OCI-LY3 (cell line): Measurements from ENCODE around the gene CYSRT1.

Experiments used
- H2AFZ ChIP-seq: fragments of 200-600, 300-600 bp; shearing (Covaris generic); 2 replicates; pipeline ENCODE4 v1.6.0; 2014; ENCODE audit warnings: antibody characterized with exemption, low read depth, low read length
- H3K27ac ChIP-seq: fragments of 200-600, 300-600 bp; sonication (generic); 2 replicates; pipeline ENCODE4 v1.5.1; 2014; ENCODE audit warnings: mild to moderate bottlenecking, low read length, moderate library complexity, mixed read lengths
- H3K27me3 ChIP-seq: fragments of 200-600, 300-600 bp; sonication (generic); 2 replicates; pipeline ENCODE4 v1.6.1; 2014; ENCODE audit warnings: low read depth, low read length, mixed read lengths
- H3K36me3 ChIP-seq: fragments of 200-600, 300-600 bp; sonication (generic); replicated peaks from 2 replicates; pipeline ENCODE3; 2014; ENCODE audit warnings: low read depth, low read length, mixed read lengths
- H3K4me1 ChIP-seq: fragments of 300-600, 200-600 bp; sonication (generic); 2 replicates; pipeline ENCODE4 v1.6.1; 2014; ENCODE audit warnings: low read length, mixed read lengths
- H3K4me2 ChIP-seq: fragments of 200-600, 300-600 bp; sonication (generic); 2 replicates; pipeline ENCODE4 v1.6.1; 2014; ENCODE audit warnings: low read length, mixed read lengths
- H3K4me3 ChIP-seq: fragments of 300-600, 200-600 bp; sonication (generic); 2 replicates; pipeline ENCODE4 v1.5.1; 2014; ENCODE audit warnings: antibody characterized with exemption, mild to moderate bottlenecking, low read length, moderate library complexity
- H3K79me2 ChIP-seq: fragments of 300-600, 200-600 bp; shearing (Covaris generic); 2 replicates; pipeline ENCODE4 v1.6.1; 2014; ENCODE audit warnings: mild to moderate bottlenecking, low read length, mixed read lengths
- H3K9ac ChIP-seq: fragments of 300-600, 200-600 bp; shearing (Covaris generic); 2 replicates; pipeline ENCODE4 v1.6.0; 2014; ENCODE audit warnings: mild to moderate bottlenecking, low read length, moderate library complexity
- H3K9me3 ChIP-seq: fragments of 200-600, 300-600 bp; shearing (Covaris generic); 2 replicates; pipeline ENCODE4 v1.6.1; 2014; ENCODE audit warnings: low read length, mixed read lengths; ENCODE audit not compliant: insufficient read depth
- H4K20me1 ChIP-seq: fragments of 200-600, 300-600 bp; sonication (generic); 2 replicates; pipeline ENCODE4 v1.6.1; 2016; ENCODE audit warnings: low read length, mixed read lengths; ENCODE audit not compliant: insufficient read depth
- EZH2phosphoT487 ChIP-seq: fragments of 200-600 bp; shearing (Covaris generic); IDR thresholded peaks from 2 replicates; pipeline ENCODE4 v1.6.1; 2018; ENCODE audit warnings: antibody characterized with exemption, mixed run types, low read depth
- TF ChIP-seq, protein P1 (sequence below): fragments of 200-600, 300-600 bp; sonication (generic); IDR thresholded peaks from 2 replicates; pipeline ENCODE4 v1.5.1; 2014; ENCODE audit warnings: antibody characterized with exemption, low read length, low read depth

The CYSRT1 gene

GRCh38 chr9:137181680-137182079 is 43.3 kb upstream of the CYSRT1 start:
- Histone ChIP-seq H3K36me3 (peaks cover 38% of the 10 kb centered on the region), H3K9ac (no peak overlapping the region), H4K20me1 (no peaks in the 10 kb centered on the region; the same call in 1 of the 2 replicates), H3K4me1 (no peaks in the 10 kb centered on the region; the same call in 1 of the 2 replicates), H2AFZ (no peak overlapping the region), H3K79me2 (peaks cover 10% of the 10 kb centered on the region), H3K4me2 (no peak overlapping the region), H3K27me3 (no peaks in the 10 kb centered on the region), H3K4me3 (no peak overlapping the region), H3K27ac (no peak overlapping the region), H3K9me3 (no peaks in the 10 kb centered on the region)
- no peak for TF ChIP-seq EZH2phosphoT487
- TF ChIP-seq, protein P1, sequence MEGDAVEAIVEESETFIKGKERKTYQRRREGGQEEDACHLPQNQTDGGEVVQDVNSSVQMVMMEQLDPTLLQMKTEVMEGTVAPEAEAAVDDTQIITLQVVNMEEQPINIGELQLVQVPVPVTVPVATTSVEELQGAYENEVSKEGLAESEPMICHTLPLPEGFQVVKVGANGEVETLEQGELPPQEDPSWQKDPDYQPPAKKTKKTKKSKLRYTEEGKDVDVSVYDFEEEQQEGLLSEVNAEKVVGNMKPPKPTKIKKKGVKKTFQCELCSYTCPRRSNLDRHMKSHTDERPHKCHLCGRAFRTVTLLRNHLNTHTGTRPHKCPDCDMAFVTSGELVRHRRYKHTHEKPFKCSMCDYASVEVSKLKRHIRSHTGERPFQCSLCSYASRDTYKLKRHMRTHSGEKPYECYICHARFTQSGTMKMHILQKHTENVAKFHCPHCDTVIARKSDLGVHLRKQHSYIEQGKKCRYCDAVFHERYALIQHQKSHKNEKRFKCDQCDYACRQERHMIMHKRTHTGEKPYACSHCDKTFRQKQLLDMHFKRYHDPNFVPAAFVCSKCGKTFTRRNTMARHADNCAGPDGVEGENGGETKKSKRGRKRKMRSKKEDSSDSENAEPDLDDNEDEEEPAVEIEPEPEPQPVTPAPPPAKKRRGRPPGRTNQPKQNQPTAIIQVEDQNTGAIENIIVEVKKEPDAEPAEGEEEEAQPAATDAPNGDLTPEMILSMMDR, result no peak

- Histone ChIP-seq H3K27me3 (no peaks in the 10 kb centered on the region), H3K27ac (no peak overlapping the region), H3K4me3 (no peak overlapping the region), H3K4me2 (no peak overlapping the region), H4K20me1 (no peaks in the 10 kb centered on the region), H3K36me3 (peaks cover 34% of the 10 kb centered on the region), H2AFZ (no peak overlapping the region), H3K4me1 (peaks cover 10% of the 10 kb centered on the region), H3K9ac (no peak overlapping the region), H3K9me3 (no peaks in the 10 kb centered on the region), H3K79me2 (peaks cover 21% of the 10 kb centered on the region)
- TF ChIP-seq, protein P1, result no peak
- no peak for TF ChIP-seq EZH2phosphoT487
Observed at GRCh38 chr9:137182836-137183235, 42.1 kb upstream of the CYSRT1 start.

DNA sequence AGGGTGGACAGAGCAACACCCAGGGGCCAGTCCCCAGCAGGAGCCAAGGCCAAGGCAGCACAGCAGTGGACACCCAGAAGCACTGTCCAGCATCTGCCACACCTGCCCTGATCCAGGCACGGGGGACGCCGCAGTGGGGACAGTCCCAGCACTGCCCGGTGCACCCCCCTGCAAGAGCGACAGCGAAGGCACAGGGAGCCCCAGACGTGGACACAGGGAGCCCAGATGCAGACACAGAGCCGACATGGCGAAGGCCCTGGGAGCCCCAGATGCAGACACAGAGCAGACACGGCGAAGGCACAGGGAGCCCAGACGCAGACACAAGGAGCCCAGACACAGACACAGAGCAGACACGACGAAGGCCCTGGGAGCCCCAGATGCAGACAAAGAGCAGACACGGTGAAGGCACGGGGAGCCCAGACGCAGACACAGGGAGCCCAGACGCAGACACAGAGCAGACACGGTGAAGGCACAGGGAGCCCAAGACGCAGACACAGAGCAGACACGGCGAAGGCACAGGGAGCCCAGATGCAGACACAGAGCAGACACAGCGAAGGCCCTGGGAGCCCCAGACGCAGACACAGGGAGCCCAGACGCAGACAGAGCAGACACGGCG is 40.9 kb upstream of the CYSRT1 start:
- Histone ChIP-seq H3K4me3 (no peak overlapping the region), H3K36me3 (peaks cover 29% of the 10 kb centered on the region), H3K9me3 (no peaks in the 10 kb centered on the region), H4K20me1 (no peaks in the 10 kb centered on the region), H3K27me3 (no peaks in the 10 kb centered on the region), H3K4me2 (no peak overlapping the region), H3K9ac (no peak overlapping the region), H2AFZ (no peak overlapping the region), H3K4me1 (peaks cover 10% of the 10 kb centered on the region), H3K27ac (no peak overlapping the region), H3K79me2 (peaks cover 29% of the 10 kb centered on the region)
- TF ChIP-seq, protein P1, result no peak
- TF ChIP-seq EZH2phosphoT487, result no peak

DNA sequence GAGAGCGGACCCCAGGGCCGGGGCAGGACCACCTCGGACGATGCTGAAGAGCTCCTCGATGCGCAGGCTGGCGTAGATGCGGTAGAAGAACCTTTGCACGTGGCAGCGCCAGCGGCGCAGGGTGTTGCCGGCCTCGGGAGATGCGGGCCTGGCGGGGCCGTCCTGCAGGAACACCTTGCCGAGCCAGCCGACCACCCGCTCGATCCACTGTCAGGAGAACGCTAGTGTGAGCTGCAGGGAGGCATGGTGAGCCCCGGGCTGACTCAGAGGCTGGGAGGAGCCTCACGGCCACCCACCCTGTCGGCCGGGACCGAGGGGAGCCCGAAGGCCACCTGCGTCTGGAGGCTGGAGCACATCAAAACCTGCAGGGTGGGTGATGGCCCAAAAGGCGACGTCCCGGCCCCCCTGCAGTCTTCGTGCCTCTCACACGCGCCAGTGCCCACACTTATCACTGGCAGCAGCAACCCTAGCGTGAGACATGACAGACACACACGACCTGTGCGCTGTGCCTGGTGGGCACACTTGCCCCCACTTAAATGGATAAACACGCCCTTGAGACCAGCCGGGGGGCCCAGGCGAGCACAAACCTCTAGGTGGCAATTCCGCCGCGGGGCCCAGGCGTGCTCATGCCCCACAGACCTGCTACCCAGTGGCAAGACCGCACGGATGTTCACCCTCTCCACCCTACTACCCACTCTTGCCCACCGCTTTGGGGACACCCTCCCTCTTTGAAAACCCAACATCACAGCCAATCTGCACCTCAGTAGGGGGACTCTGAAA is 39.9 kb upstream of the CYSRT1 start:
- Histone ChIP-seq H3K27me3 (no peaks in the 10 kb centered on the region), H3K79me2 (peaks cover 39% of the 10 kb centered on the region), H3K9ac (no peak overlapping the region), H3K4me2 (no peak overlapping the region), H3K4me3 (no peak overlapping the region), H3K9me3 (no peaks in the 10 kb centered on the region), H2AFZ (no peak overlapping the region), H4K20me1 (no peaks in the 10 kb centered on the region), H3K4me1 (peaks cover 16% of the 10 kb centered on the region), H3K36me3 (peaks cover 28% of the 10 kb centered on the region), H3K27ac (no peak overlapping the region)
- no peak for TF ChIP-seq EZH2phosphoT487
- TF ChIP-seq, protein P1, result no peak
